ENCODE data around the gene AARS2.

AARS2 gene

DNA sequence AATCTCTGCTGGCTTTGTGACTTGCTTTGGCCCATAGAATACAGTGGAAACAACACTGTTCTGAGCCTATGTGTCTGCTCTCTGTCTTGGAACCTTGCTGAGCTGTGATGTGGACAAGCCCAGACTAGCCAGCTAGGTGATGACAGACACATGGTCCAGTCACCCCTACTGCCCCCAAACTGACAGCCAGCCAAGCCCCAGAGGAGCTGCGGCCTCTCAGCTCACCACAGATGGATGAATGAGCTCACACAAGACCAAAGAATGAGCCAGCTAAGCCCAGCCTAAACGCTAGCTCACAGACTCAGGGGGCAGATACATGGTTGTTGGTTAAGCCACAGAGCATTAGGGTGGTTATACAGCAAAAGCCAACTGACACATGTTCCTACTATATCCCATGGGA, 4.1 kb downstream of the AARS2 start:
- DNase-seq = no peak
- peaks cover 15 to 78% (median 66%) of the 10 kb centered on the region in 3 donors for H3K36me3 ChIP-seq
- intact Hi-C loops (cut with DNase I; ENCODE audit: low total_unique reads) = no loop called here

DNA sequence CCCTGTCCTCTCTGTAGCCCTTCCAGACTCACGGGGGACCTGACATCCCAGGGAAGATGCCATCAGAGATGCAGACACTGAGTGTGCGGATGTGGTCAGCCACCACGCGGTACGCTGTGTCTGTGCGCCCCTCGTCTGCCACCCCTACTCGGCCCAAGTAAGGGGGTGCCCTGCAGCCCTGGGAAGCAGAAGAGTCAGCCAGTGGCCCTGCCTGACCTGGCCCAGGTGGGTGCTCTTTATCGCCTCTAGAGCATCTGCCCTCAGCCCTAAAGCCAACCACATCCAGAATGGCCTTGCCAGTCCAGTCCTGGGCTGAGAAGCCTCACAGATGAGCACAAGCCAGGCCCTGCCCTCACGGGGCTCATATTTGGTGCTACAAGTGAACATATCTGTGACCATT, 5.9 kb downstream of the AARS2 start:
- H3K27ac ChIP-seq = no peak overlapping the region
- no peak overlapping the region for H3K4me3 ChIP-seq
- DNase-seq = no peak
- no peak for TF ChIP-seq CTCF (IDR thresholded peaks at IDR 0.05)
- peaks cover 0 to 5% (median 4%) of the 10 kb centered on the region in 4 donors for H3K4me1 ChIP-seq
- H3K27me3 ChIP-seq = no peaks in the 10 kb centered on the region
- H3K9me3 ChIP-seq = no peaks in the 10 kb centered on the region
- peaks cover 31 to 97% (median 85%) of the 10 kb centered on the region in 3 donors for H3K36me3 ChIP-seq
- intact Hi-C loops (cut with DNase I; ENCODE audit: low total_unique reads) = no loop called here

More for the DNA sequence above, 4.1 kb downstream of the AARS2 start:
- Histone ChIP-seq H3K4me1 (peaks cover 0 to 11% (median 9%) of the 10 kb centered on the region in 4 donors), H3K4me3 (no peak overlapping the region), H3K9me3 (no peaks in the 10 kb centered on the region), H3K27me3 (no peaks in the 10 kb centered on the region), H3K27ac (no peak overlapping the region)
- TF ChIP-seq CTCF (IDR thresholded peaks at IDR 0.05) = no peak

DNA sequence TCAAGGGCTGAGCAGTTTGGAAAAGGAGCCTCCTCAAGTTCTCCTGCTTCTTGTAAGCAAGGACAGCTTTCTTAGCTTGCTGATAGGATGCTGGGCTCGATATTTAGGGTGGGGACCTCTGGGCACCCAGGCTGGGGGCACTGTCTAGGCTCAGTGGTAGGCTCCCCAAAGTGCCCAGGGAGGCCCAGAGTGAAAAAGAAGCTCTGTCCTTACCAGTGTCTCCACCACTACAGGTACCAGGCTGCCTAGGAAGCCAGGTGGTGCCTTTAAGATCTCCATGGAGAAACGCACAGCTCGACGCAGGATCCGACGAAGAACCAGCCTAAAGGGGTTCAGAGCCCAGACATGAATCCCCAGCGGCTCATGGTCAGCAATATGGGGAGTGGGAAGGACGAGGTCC, 6.4 kb downstream of the AARS2 start:
- no peak overlapping the region for H3K27ac ChIP-seq
- no peaks in the 10 kb centered on the region for H3K9me3 ChIP-seq
- H3K27me3 ChIP-seq = no peaks in the 10 kb centered on the region
- TF ChIP-seq CTCF (IDR thresholded peaks at IDR 0.05) = no peak
- H3K4me1 ChIP-seq = peaks cover 0 to 1% (median 0%) of the 10 kb centered on the region in 4 donors
- no peak for DNase-seq
- H3K4me3 ChIP-seq = no peak overlapping the region
- intact Hi-C loops (cut with DNase I; ENCODE audit: low total_unique reads) = no loop called here
- H3K36me3 ChIP-seq = peaks cover 36 to 100% (median 90%) of the 10 kb centered on the region in 3 donors

DNA sequence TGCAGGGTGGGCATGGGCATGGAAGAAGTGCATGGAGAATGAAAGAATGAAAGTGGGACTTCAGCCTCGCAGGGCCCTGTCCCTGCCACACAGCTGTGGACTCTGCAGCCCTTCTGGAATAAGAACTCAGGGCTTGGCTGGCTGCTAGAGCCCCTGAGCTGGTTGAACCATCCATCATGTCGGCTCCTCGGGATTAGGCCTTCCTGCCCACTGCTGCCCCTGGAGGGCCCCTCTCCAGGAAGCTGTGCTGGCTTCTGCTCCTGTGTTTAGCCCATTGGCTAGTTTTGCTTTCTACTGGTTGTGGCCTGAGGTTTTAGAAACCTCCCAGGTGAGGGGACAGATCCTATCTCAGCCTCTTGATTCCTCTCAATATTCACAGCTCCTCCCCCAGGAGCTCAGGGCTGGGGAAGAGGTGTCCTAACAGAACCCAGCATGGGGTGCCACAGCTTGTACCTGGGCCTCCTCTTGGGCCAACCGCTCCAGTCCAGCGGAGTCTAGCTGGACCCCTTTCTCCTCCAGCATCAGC, 7.9 kb downstream of the AARS2 start:
- H3K4me3 ChIP-seq = no peak overlapping the region
- no peaks in the 10 kb centered on the region for H3K4me1 ChIP-seq
- peaks cover 40 to 100% (median 93%) of the 10 kb centered on the region in 3 donors for H3K36me3 ChIP-seq
- no peak overlapping the region for H3K27ac ChIP-seq
- intact Hi-C loops (cut with DNase I; ENCODE audit: low total_unique reads) = no loop called here
- TF ChIP-seq CTCF (IDR thresholded peaks at IDR 0.05) = no peak
- H3K9me3 ChIP-seq = no peaks in the 10 kb centered on the region
- DNase-seq = peak in 1 of 2 donors; percentile 49
- no peaks in the 10 kb centered on the region for H3K27me3 ChIP-seq

GRCh38 chr6:44304282-44305199, 8.6 kb downstream of the AARS2 start:
- H3K9me3 ChIP-seq = no peaks in the 10 kb centered on the region
- intact Hi-C loops (cut with DNase I; ENCODE audit: low total_unique reads) = no loop called here
- H3K27ac ChIP-seq = no peak overlapping the region
- TF ChIP-seq CTCF (IDR thresholded peaks at IDR 0.05) = peak; percentile 60 to 72
- no peak overlapping the region for H3K4me3 ChIP-seq
- H3K4me1 ChIP-seq = no peaks in the 10 kb centered on the region
- DNase-seq = peak in 1 of 2 donors; percentile 63
- H3K36me3 ChIP-seq = peaks cover 40 to 95% (median 88%) of the 10 kb centered on the region in 3 donors
- H3K27me3 ChIP-seq = no peaks in the 10 kb centered on the region

All from tibial artery (tissue), 4 donors.